Stomach (tissue), 9 donors: ENCODE data around the gene SOCS7. TPM values are rescaled to one million over a fixed set of nuclear protein-coding genes. Genes with fewer than 3 reads are reported as not detected.

ENCODE experiments used
- DNase-seq, 2 donors: peaks; one replicate each; pipeline versions ENCODE4 v3.0.0 to v3.0.0-alpha.2; 2013 to 2019
- H3K27ac ChIP-seq, 5 donors: fragments of 200-600 bp in 4 of 5; sonication (generic) in 4 of 5; one replicate each; pipeline ENCODE4 v1.5.1; 2013 to 2019; ENCODE audit warnings: mild to moderate bottlenecking in 1 of 5, moderate library complexity in 1 of 5
- H3K27me3 ChIP-seq, 3 donors: fragments of 200-600 bp; sonication (generic); one replicate each; pipeline ENCODE4 v1.5.1; 2017 to 2019; ENCODE audit warnings: mixed run types in 1 of 3
- H3K36me3 ChIP-seq, 4 donors: fragments of 200-600 bp; sonication (generic); 1 replicate in 3 of 4; 2 replicates in 1 of 4; pipeline ENCODE4 v1.5.1; 2016 to 2019
- H3K4me1 ChIP-seq, 4 donors: fragments of 200-600 bp; sonication (generic); one replicate each; pipeline ENCODE4 v1.5.1; 2016 to 2019
- H3K4me3 ChIP-seq, 4 donors: fragments of 200-600 bp; sonication (generic) in 3 of 4; one replicate each; pipeline ENCODE4 v1.5.1; 2016 to 2019; ENCODE audit warnings: mild to moderate bottlenecking in 1 of 4
- H3K9me3 ChIP-seq, 4 donors: fragments of 200-600 bp; sonication (generic); one replicate each; pipeline ENCODE4 v1.5.1; 2016 to 2019
- EP300 ChIP-seq: sonication (generic); formaldehyde crosslinking; IDR thresholded peaks from one replicate; pipeline ENCODE4 v1.6.1; 2017; ENCODE audit warnings: antibody characterized with exemption
- POLR2A ChIP-seq, 4 donors: fragments of 450-650 bp; IDR thresholded peaks; one replicate each; pipeline ENCODE4 v1.6.1; 2016; ENCODE audit warnings: antibody characterized with exemption in 4 of 4, control low read depth in 2 of 4, mild to moderate bottlenecking in 1 of 4, moderate library complexity in 1 of 4
- POLR2AphosphoS5 ChIP-seq, 3 donors: sonication (generic); formaldehyde crosslinking; IDR thresholded peaks; one replicate each; pipeline ENCODE4 v1.6.1; 2016; ENCODE audit warnings: antibody characterized with exemption in 3 of 3
- WGBS, 5 donors: extraction: QIAGEN DNeasy Blood & Tissue Kit in 3 of 5; methylation state at CpG; one replicate each; pipeline versions ENCODE4 v1.1.5 to v1.1.7; 2013 to 2018; 5-methylcytosine and 5-hydroxymethylcytosine counted together
- intact Hi-C: fragments of 100-400 bp; cut with DNase I; formaldehyde crosslinking; loops from one replicate; pipeline ENCODE4 v1.15.1; 2023; ENCODE audit warnings: low total_unique reads
- polyA plus RNA-seq, 3 donors: library from polyadenylated mRNA; stranded (reverse); fragments of 200-250 nt; gene quantifications; one replicate each; pipeline ENCODE4 v1.2.3, GENCODE V29; 2013
- total RNA-seq, 5 donors: library from RNA; depleted of rRNA; stranded (reverse); fragments of >200 nt; gene quantifications; one replicate each; pipeline versions ENCODE4 v1.1.0 to v1.2.3, GENCODE V29; 2014 to 2016
- TF ChIP-seq, protein P1 (sequence below), 7 experiments: fragments of 450-650 bp in 4 of 7; fragments of 200-600 bp in 3 of 7; sonication (generic) in 3 of 7; IDR thresholded peaks; one replicate each; pipeline ENCODE4 v1.5.1; 2016 to 2019; ENCODE audit warnings: antibody characterized with exemption in 7 of 7, control low read depth in 2 of 7, mild to moderate bottlenecking in 1 of 7
- donor health status: healthy with polysubstance abuse.
- donor health status: Bipolar disorder and iron deficiency.
- donor health status: healthy.

SOCS7 gene
- total and polyA plus RNA-seq, 8 donors = 2.5 to 52.4 (median 11.3) TPM

DNA sequence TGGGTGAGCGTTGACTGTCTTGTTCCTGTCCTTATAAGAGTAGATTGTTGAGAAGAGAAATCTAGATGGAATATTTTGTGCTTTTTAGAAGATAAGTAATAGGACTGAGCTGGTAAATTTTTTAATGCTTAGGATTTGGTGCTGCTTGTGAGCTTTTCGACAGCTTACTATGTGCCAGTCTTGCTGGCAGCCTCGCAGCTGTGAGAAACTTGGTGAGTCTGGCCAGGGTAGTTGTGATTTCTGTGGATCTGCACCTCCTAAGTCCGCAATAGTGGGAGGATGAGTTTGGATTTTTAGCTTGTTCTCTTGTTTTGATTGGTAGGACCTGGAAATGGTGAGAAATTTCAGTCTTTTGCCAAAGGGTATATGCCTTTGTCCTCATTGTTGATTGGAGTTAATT lies 3.6 kb downstream of the SOCS7 start:
- H3K4me3 ChIP-seq = no peak overlapping the region
- H3K27ac ChIP-seq = no peak overlapping the region
- no peak for TF ChIP-seq POLR2AphosphoS5 (IDR thresholded peaks at IDR 0.05)
- H3K9me3 ChIP-seq = no peaks in the 10 kb centered on the region
- H3K4me1 ChIP-seq = peaks cover 25 to 79% (median 56%) of the 10 kb centered on the region in 4 donors
- H3K27me3 ChIP-seq = no peaks in the 10 kb centered on the region
- DNase-seq = no peak
- WGBS, 5 donors = 76 to 90% (median 89%) methylated on average over 4 of the region's 4 CpGs
- intact Hi-C loops = no loop called here
- H3K36me3 ChIP-seq = no peaks in the 10 kb centered on the region

DNA sequence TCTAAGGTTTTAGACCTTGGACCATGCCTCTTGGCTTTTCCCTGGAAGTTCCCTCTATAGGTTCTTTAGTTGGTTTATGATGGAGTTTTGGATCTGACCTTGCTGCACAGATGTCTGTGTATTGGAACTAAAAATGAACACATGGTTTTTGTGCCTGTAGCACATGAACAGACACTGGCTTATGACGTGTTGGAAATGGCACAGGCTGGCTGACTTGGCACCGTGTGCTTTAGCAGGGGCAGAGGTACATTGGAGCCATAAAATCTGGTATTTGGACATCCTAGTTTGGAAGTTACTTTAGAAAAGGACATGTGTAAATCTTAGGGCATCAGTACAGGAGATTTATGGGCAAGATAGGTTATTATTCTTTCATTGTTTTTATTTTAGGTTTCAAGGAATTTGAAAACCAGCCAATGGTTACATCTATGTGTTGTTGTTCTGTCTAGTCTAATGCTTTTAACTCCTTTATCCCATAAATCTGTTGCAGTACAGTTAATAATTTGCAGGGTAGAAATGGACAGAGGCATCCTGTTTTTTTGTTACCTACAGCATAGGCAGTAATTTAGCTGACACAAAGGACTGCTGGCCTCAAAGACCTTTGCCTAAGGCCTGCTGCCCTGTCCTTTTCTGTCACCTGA lies 6.0 kb downstream of the SOCS7 start:
- Histone ChIP-seq H3K27ac (peak overlapping the region in 2 of 5 donors; percentile 20 to 33), H3K4me1 (peaks cover 25 to 73% (median 48%) of the 10 kb centered on the region in 4 donors), H3K36me3 (peaks cover 0 to 11% (median 7%) of the 10 kb centered on the region in 4 donors), H3K9me3 (no peaks in the 10 kb centered on the region), H3K27me3 (no peaks in the 10 kb centered on the region), H3K4me3 (no peak overlapping the region)
- WGBS, 5 donors = 28 to 60% (median 45%) methylated on average over 2 of the region's 2 CpGs
- intact Hi-C loops = no loop called here
- TF ChIP-seq EP300 (no peak), POLR2A (IDR thresholded peaks at IDR 0.05) (no peak), POLR2AphosphoS5 (IDR thresholded peaks at IDR 0.05) (no peak)
- TF ChIP-seq, protein P1, sequence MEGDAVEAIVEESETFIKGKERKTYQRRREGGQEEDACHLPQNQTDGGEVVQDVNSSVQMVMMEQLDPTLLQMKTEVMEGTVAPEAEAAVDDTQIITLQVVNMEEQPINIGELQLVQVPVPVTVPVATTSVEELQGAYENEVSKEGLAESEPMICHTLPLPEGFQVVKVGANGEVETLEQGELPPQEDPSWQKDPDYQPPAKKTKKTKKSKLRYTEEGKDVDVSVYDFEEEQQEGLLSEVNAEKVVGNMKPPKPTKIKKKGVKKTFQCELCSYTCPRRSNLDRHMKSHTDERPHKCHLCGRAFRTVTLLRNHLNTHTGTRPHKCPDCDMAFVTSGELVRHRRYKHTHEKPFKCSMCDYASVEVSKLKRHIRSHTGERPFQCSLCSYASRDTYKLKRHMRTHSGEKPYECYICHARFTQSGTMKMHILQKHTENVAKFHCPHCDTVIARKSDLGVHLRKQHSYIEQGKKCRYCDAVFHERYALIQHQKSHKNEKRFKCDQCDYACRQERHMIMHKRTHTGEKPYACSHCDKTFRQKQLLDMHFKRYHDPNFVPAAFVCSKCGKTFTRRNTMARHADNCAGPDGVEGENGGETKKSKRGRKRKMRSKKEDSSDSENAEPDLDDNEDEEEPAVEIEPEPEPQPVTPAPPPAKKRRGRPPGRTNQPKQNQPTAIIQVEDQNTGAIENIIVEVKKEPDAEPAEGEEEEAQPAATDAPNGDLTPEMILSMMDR (IDR thresholded peaks at IDR 0.05) = no peak
- no peak for DNase-seq

DNA sequence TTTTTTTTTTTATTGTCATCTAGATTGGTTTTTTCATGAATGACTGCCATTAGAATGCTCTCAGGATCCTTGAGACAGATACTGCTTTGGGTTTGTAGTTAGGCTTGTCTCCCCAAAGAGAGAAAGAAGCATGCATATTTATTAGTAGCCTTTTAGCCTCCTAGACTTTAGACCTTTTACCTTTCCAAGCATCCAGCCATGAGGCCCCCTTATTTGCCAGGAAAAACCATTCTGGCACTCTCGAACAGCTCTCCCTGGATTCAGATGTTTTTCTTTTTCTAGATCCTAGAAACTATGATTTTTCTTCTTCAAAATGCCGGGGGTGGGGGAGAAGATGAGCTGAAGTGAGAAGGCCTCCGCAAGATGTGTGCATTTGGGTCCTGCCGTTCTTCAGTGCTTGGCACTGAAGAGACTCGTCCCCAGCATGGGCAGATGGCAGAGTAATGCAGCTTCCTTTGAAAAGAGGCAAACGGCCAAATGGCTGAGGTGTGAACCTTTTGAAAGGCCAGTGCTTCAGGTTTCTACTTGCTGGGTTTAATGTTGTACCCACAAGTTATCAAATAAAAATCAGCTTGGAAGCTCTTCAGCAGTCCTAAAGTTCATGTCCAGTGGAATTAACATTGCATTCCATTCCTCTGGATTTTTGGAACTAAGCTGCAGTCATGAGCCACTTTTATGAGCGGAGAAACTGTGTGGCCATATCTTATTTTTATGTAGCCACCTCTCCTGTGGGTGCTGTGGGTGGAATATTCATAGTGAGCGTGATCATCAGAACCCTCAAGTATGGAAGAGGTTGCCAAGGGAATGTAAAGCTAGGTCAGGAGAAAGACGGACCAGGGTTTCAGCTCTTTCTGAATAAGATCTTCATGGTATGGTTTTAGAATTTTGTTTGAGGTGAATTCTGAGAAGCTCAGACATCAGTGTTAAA lies 7.2 kb downstream of the SOCS7 start:
- TF ChIP-seq EP300 (no peak), POLR2AphosphoS5 (IDR thresholded peaks at IDR 0.05) (no peak), POLR2A (IDR thresholded peaks at IDR 0.05) (no peak)
- TF ChIP-seq, protein P1 (IDR thresholded peaks at IDR 0.05) = no peak
- Histone ChIP-seq H3K4me3 (no peak overlapping the region), H3K4me1 (peaks cover 16 to 60% (median 38%) of the 10 kb centered on the region in 4 donors), H3K9me3 (no peaks in the 10 kb centered on the region), H3K27me3 (no peaks in the 10 kb centered on the region), H3K36me3 (peaks cover 0 to 23% (median 19%) of the 10 kb centered on the region in 4 donors), H3K27ac (peak overlapping the region in 1 of 5 donors; percentile 52)
- intact Hi-C loops = no loop called here
- 67 to 73% (median 72%) methylated on average over 9 of the region's 9 CpGs for WGBS, 5 donors
- DNase-seq = no peak

DNA sequence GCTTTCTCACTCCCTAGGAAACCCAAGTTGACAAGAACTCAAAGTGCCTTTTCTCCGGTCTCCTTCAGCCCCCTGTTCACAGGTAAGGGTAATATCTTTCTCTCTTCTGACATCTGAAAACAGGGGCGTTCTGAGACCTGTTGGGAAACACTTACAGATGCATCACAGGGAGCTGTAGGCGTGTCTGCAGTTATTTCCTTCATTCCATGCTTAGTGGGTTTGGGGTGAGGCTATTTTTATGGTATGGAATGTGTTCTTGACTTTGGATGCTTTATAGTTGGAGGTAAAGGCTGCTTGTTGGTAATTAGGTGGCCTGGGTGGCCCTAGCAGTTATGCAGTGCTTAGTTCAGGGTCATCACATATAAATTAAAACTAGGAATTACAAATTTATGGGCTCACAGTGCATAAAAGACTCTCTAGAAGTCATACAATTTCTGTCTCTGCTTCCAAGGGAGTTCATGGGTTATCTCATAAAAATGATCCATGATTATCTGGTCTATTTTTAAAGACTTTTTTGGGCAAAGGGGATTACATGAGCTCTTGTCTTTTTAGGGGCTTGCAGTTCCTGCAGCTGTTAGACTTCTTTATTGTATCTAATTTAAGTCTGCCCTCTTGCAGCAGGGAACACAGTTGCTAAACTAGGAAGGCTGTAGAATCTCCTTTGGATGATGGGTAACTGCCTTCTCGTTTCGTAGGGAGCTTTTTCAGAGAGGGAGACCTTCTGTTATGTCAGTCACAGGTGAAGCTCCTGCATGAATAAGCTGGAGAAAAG lies 10.2 kb downstream of the SOCS7 start:
- no peak for DNase-seq
- Histone ChIP-seq H3K9me3 (no peaks in the 10 kb centered on the region), H3K36me3 (peaks cover 10 to 54% (median 47%) of the 10 kb centered on the region in 4 donors), H3K27ac (no peak overlapping the region), H3K4me1 (peaks cover 8 to 30% (median 18%) of the 10 kb centered on the region in 4 donors), H3K27me3 (no peaks in the 10 kb centered on the region), H3K4me3 (no peak overlapping the region)
- WGBS, 5 donors = 80 to 89% (median 85%) methylated on average over 5 of the region's 5 CpGs
- no peak for TF ChIP-seq POLR2AphosphoS5 (IDR thresholded peaks at IDR 0.05)
- no peak for TF ChIP-seq EP300
- TF ChIP-seq, protein P1 (IDR thresholded peaks at IDR 0.05) = no peak
- TF ChIP-seq POLR2A (IDR thresholded peaks at IDR 0.05) = no peak
- intact Hi-C loops = no loop called here
